Keratinocyte (primary cell): ENCODE measurements around the gene COQ9. TPM values are rescaled to one million over a fixed set of nuclear protein-coding genes. Genes with fewer than 3 reads are reported as not detected.

ENCODE experiments used
- DNase-seq: peaks from one replicate; pipeline ENCODE4 v3.0.0-alpha.2; 2011; ENCODE audit warnings: low read depth, missing footprints, low spot score
- FAIRE-seq: peaks from 2 replicates; lab custom pipeline; 2011; peaks lifted over from hg19 to GRCh38; lab: Jason Lieb, UNC
- H2AFZ ChIP-seq: 2 replicates; pipeline ENCODE4 v1.6.0; 2012; ENCODE audit warnings: low read length, control low read depth, inconsistent platforms; ENCODE audit not compliant: control insufficient read depth
- H3K27ac ChIP-seq: 2 replicates; pipeline ENCODE4 v1.5.1; 2011; ENCODE audit warnings: low read length; ENCODE audit not compliant: control insufficient read depth, insufficient read depth
- H3K27me3 ChIP-seq: 3 replicates; pipeline ENCODE4 v1.6.0; 2011; ENCODE audit warnings: low read length; ENCODE audit not compliant: control insufficient read depth, insufficient read depth; ENCODE audit errors: extremely low read depth
- H3K36me3 ChIP-seq, 2 experiments: 2 replicates in 1 of 2; 3 replicates in 1 of 2; pipeline ENCODE4 v1.5.1; 2011; ENCODE audit warnings: low read length in 2 of 2, mild to moderate bottlenecking in 1 of 2; ENCODE audit not compliant: control insufficient read depth in 2 of 2, insufficient read depth in 2 of 2; ENCODE audit errors: extremely low read depth in 1 of 2
- H3K4me1 ChIP-seq: 3 replicates; pipeline ENCODE4 v1.5.1; 2011; ENCODE audit warnings: low read length; ENCODE audit not compliant: control insufficient read depth, insufficient read depth; ENCODE audit errors: extremely low read depth
- H3K4me2 ChIP-seq: 3 replicates; pipeline ENCODE4 v1.6.0; 2011; ENCODE audit warnings: low read depth, low read length; ENCODE audit not compliant: control insufficient read depth, insufficient read depth; ENCODE audit errors: extremely low read depth
- H3K4me3 ChIP-seq, 3 experiments: fragments of 200-600 bp in 1 of 3; sonication (generic) in 1 of 3; 2 replicates in 2 of 3; 3 replicates in 1 of 3; pipeline ENCODE4 v1.5.1; 2011 to 2016; ENCODE audit warnings: low read length in 3 of 3, mild to moderate bottlenecking in 3 of 3, control low read depth in 2 of 3, inconsistent platforms in 1 of 3, low read depth in 1 of 3, mixed read lengths in 1 of 3, mixed run types in 1 of 3, moderate library complexity in 1 of 3; ENCODE audit not compliant: control insufficient read depth in 2 of 3, insufficient read depth in 2 of 3; ENCODE audit errors: extremely low read depth in 1 of 3
- H3K79me2 ChIP-seq: 2 replicates; pipeline ENCODE4 v1.6.0; 2012; ENCODE audit warnings: low read length; ENCODE audit not compliant: control insufficient read depth, insufficient read depth
- H3K9ac ChIP-seq: 3 replicates; pipeline ENCODE4 v1.6.0; 2011; ENCODE audit warnings: low read length; ENCODE audit not compliant: control insufficient read depth, insufficient read depth; ENCODE audit errors: extremely low read depth
- H3K9me1 ChIP-seq: 3 replicates; pipeline ENCODE4 v1.6.0; 2011; ENCODE audit warnings: low read length; ENCODE audit not compliant: control insufficient read depth, insufficient read depth; ENCODE audit errors: extremely low read depth
- H3K9me3 ChIP-seq: 2 replicates; pipeline ENCODE4 v1.5.1; 2012; ENCODE audit warnings: low read depth, low read length; ENCODE audit not compliant: control insufficient read depth
- H4K20me1 ChIP-seq: 3 replicates; pipeline ENCODE4 v1.6.0; 2011; ENCODE audit warnings: low read length; ENCODE audit not compliant: control insufficient read depth, insufficient read depth; ENCODE audit errors: extremely low read depth
- CTCF ChIP-seq, 3 experiments: IDR thresholded peaks in 1 of 3; conservative IDR thresholded peaks in 1 of 3; optimal IDR thresholded peaks in 1 of 3; 2 replicates in 2 of 3; 3 replicates in 1 of 3; pipeline versions ENCODE3 to v1.5.1; 2011; ENCODE audit warnings: low read length in 3 of 3, mild to moderate bottlenecking in 3 of 3, moderate library complexity in 2 of 3, control low read depth in 1 of 3, inconsistent platforms in 1 of 3; ENCODE audit not compliant: insufficient read depth in 2 of 3; ENCODE audit errors: extremely low read depth in 1 of 3
- EZH2 ChIP-seq: IDR thresholded peaks from one replicate; pipeline ENCODE4 v1.6.1; 2012; ENCODE audit warnings: inconsistent platforms, mild to moderate bottlenecking, low read length, moderate library complexity
- dilution Hi-C: fragments of 300-500 bp; cut with MboI; formaldehyde crosslinking; loops from one replicate; pipeline ENCODE4 v1.7.0; 2020; ENCODE audit warnings: low sequenced_read_pairs; ENCODE audit not compliant: extremely low pct_ligation_motif_present
- polyA plus RNA-seq, 5 experiments: library from polyadenylated mRNA; depleted of rRNA in 3 of 5; stranded (reverse) in 3 of 5; stranded (forward) in 1 of 5; unstranded in 1 of 5; fragments of >200 nt; gene quantifications; 1 replicate in 1 of 5; 2 replicates in 3 of 5; 3 replicates in 1 of 5; pipeline versions ENCODE4 v1.2.1 to v1.2.3, GENCODE V29; 2011 to 2012; ENCODE audit warnings: missing spikeins in 2 of 5, low read depth in 1 of 5, low replicate concordance in 1 of 5

COQ9 gene
- polyA plus RNA-seq, 1 donor (not counting 4 experiments of a cell fraction or from before 2014, with no cell fraction given) = 62.8 TPM

GRCh38 chr16:57481421-57481820 lies 34.1 kb downstream of the COQ9 start:
- dilution Hi-C loops = no loop called here
- Histone ChIP-seq H3K79me2 (no peaks in the 10 kb centered on the region), H3K4me1 (peaks cover 18% of the 10 kb centered on the region), H3K4me3 (no peak overlapping the region), H3K9ac (no peak overlapping the region), H3K4me2 (no peak overlapping the region), H4K20me1 (no peaks in the 10 kb centered on the region), H3K36me3 (peaks cover 3 to 13% of the 10 kb centered on the region in 2 experiments), H2AFZ (no peak overlapping the region), H3K27ac (no peak overlapping the region), H3K9me1 (no peaks in the 10 kb centered on the region), H3K9me3 (no peaks in the 10 kb centered on the region), H3K27me3 (no peaks in the 10 kb centered on the region)
- FAIRE-seq = no peak
- TF ChIP-seq EZH2 (no peak), CTCF (optimal IDR thresholded peaks at IDR 0.05 in 1 of 3, IDR thresholded peaks at IDR 0.05 in 1 of 3, conservative IDR thresholded peaks at IDR 0.05 in 1 of 3; ENCODE audit: extremely low read depth in 1 of 3, insufficient read depth in 2 of 3, low read length in 3 of 3) (no peak)
- DNase-seq = no peak

- Histone ChIP-seq H3K9me1 (no peaks in the 10 kb centered on the region), H3K4me2 (no peak overlapping the region), H3K36me3 (peaks cover 3 to 9% of the 10 kb centered on the region in 2 experiments), H3K27me3 (no peaks in the 10 kb centered on the region), H3K9ac (no peak overlapping the region), H3K27ac (no peak overlapping the region), H3K4me1 (peaks cover 21% of the 10 kb centered on the region), H2AFZ (no peak overlapping the region), H3K9me3 (no peaks in the 10 kb centered on the region), H4K20me1 (no peaks in the 10 kb centered on the region), H3K4me3 (no peak overlapping the region), H3K79me2 (no peaks in the 10 kb centered on the region)
- TF ChIP-seq EZH2 = no peak
- no peak for TF ChIP-seq CTCF (optimal IDR thresholded peaks at IDR 0.05 in 1 of 3, IDR thresholded peaks at IDR 0.05 in 1 of 3, conservative IDR thresholded peaks at IDR 0.05 in 1 of 3; ENCODE audit: extremely low read depth in 1 of 3, insufficient read depth in 2 of 3, low read length in 3 of 3)
- dilution Hi-C loops = no loop called here
- FAIRE-seq = no peak
- no peak for DNase-seq
Measured at GRCh38 chr16:57482845-57483545, 35.7 kb downstream of the COQ9 start.
